Erythroblast (primary cell): ENCODE data around the gene ARHGDIB.

Experiments
- GATA1 ChIP-seq: IDR thresholded peaks from 2 replicates; pipeline ENCODE4 v1.6.1; 2011; ENCODE audit warnings: low read depth, mild to moderate bottlenecking, control low read depth, low read length, moderate library complexity
- POLR2A ChIP-seq: IDR thresholded peaks from 2 replicates; pipeline ENCODE4 v1.6.1; 2011; ENCODE audit warnings: mild to moderate bottlenecking, low read length

DNA sequence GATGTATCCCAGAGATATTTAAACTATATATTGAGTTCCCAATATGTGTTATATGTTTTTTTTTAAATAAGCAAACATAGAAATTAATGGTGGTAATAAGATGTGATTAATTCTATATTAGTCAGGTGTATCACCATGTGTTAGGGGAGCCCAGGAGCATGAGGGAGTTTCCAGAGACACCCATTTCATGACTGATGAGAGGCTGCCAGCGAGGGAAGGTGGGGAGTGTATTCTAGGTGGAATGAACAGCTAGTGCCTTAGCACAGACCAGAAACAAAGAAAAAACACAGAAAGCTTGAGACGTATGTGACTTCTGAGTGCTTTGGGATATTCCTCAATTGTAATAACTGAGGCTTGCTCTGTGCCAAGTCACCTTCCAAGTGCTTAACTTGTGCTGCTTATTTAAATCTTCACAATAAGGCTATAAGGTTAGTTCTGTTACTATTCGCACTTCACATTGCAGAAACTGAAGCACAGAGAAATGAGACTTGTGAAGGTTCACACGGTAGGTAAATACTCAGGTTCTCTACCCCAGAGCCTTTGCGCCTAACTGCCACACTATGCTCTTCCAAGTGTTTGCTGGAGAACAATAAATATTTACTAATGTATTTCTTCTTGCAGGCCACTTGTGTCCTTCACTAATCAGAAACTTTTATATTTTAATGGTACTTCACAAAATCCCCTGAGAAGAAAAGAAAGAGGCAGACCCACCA is 57.9 kb downstream of the ARHGDIB start:
- TF ChIP-seq POLR2A (no peak), GATA1 (no peak)
